Stomach (tissue), 4 donors: ENCODE data around the gene SPTAN1.

Experiments
- CTCF ChIP-seq, 7 experiments: fragments of 450-650 bp in 4 of 7; fragments of 200-600 bp in 3 of 7; sonication (generic) in 3 of 7; IDR thresholded peaks; one replicate each; pipeline ENCODE4 v1.5.1; 2016 to 2019; ENCODE audit warnings: antibody characterized with exemption in 7 of 7, control low read depth in 2 of 7, mild to moderate bottlenecking in 1 of 7
- EP300 ChIP-seq: sonication (generic); formaldehyde crosslinking; IDR thresholded peaks from one replicate; pipeline ENCODE4 v1.6.1; 2017; ENCODE audit warnings: antibody characterized with exemption
- POLR2A ChIP-seq, 4 donors: fragments of 450-650 bp; IDR thresholded peaks; one replicate each; pipeline ENCODE4 v1.6.1; 2016; ENCODE audit warnings: antibody characterized with exemption in 4 of 4, control low read depth in 2 of 4, mild to moderate bottlenecking in 1 of 4, moderate library complexity in 1 of 4

GRCh38 chr9:128615571-128615970 is 63.2 kb downstream of the SPTAN1 start:
- TF ChIP-seq CTCF (IDR thresholded peaks at IDR 0.05): no peak
- no peak for TF ChIP-seq POLR2A (IDR thresholded peaks at IDR 0.05)
- no peak for TF ChIP-seq EP300
